Liver (tissue), 9 donors: ENCODE data around the gene KCTD2. TPM values are rescaled to one million over a fixed set of nuclear protein-coding genes. Genes with fewer than 3 reads are reported as not detected.

Source experiments
- DNase-seq: peaks from one replicate; pipeline ENCODE4 v3.0.0-alpha.2; 2017; ENCODE audit warnings: low spot score
- H3K27ac ChIP-seq, 2 donors: one replicate each; pipeline ENCODE4 v1.7.0; 2013; ENCODE audit warnings: inconsistent platforms in 2 of 2, low read length in 2 of 2, control low read depth in 1 of 2, low read depth in 1 of 2, mild to moderate bottlenecking in 1 of 2
- H3K27me3 ChIP-seq, 4 donors: one replicate each; pipeline versions ENCODE4 v1.6.1 to v1.7.0; 2013; ENCODE audit warnings: low read length in 3 of 4, inconsistent platforms in 1 of 4, mild to moderate bottlenecking in 1 of 4, moderate library complexity in 1 of 4; ENCODE audit not compliant: control insufficient read depth in 4 of 4, insufficient read depth in 4 of 4
- H3K36me3 ChIP-seq, 4 donors: one replicate each; pipeline versions ENCODE4 v1.6.1 to v1.7.0; 2013; ENCODE audit warnings: low read length in 3 of 4, mild to moderate bottlenecking in 3 of 4, low read depth in 1 of 4, moderate library complexity in 1 of 4; ENCODE audit not compliant: control insufficient read depth in 4 of 4, insufficient read depth in 3 of 4
- H3K4me1 ChIP-seq, 4 donors: one replicate each; pipeline versions ENCODE4 v1.6.1 to v1.7.0; 2013; ENCODE audit warnings: low read length in 3 of 4, mild to moderate bottlenecking in 3 of 4, moderate library complexity in 1 of 4; ENCODE audit not compliant: control insufficient read depth in 4 of 4, insufficient read depth in 4 of 4
- H3K4me3 ChIP-seq, 3 donors: one replicate each; pipeline versions ENCODE4 v1.6.1 to v1.7.0; 2013; ENCODE audit warnings: low read length in 3 of 3, control low read depth in 1 of 3, low read depth in 1 of 3, mild to moderate bottlenecking in 1 of 3
- H3K9ac ChIP-seq, 2 donors: one replicate each; pipeline ENCODE4 v1.7.0; 2013; ENCODE audit warnings: low read length in 2 of 2, mild to moderate bottlenecking in 2 of 2, moderate library complexity in 2 of 2, control low read depth in 1 of 2, low read depth in 1 of 2
- H3K9me3 ChIP-seq, 4 donors: one replicate each; pipeline versions ENCODE4 v1.6.1 to v1.7.0; 2013; ENCODE audit warnings: low read length in 3 of 4; ENCODE audit not compliant: control insufficient read depth in 4 of 4
- EGR1 ChIP-seq, 2 donors: IDR thresholded peaks; 2 replicates each; pipeline ENCODE4 v1.6.1; 2016 to 2018; ENCODE audit warnings: antibody characterized with exemption in 2 of 2, low read depth in 2 of 2
- HNF4A ChIP-seq, 2 donors: conservative IDR thresholded peaks; 2 replicates each; pipeline ENCODE4 v1.6.1; 2016; ENCODE audit warnings: antibody characterized with exemption in 2 of 2, mild to moderate bottlenecking in 2 of 2
- JUND ChIP-seq, 2 donors: IDR thresholded peaks; 2 replicates each; pipeline ENCODE4 v1.6.1; 2016; ENCODE audit warnings: antibody characterized with exemption in 2 of 2
- NR2F2 ChIP-seq: IDR thresholded peaks from 2 replicates; pipeline ENCODE4 v1.6.1; 2016; ENCODE audit warnings: antibody characterized with exemption
- SP1 ChIP-seq: IDR thresholded peaks from 2 replicates; pipeline ENCODE4 v1.6.1; 2018; ENCODE audit warnings: antibody characterized with exemption, mild to moderate bottlenecking
- WGBS: extraction: QIAGEN DNeasy Blood & Tissue Kit; methylation state at CpG from one replicate; pipeline ENCODE4 v1.1.7; 2013; 5-methylcytosine and 5-hydroxymethylcytosine counted together
- polyA plus RNA-seq, 2 donors: library from polyadenylated mRNA; stranded (reverse) in 1 of 2; unstranded in 1 of 2; fragments of 200-250 nt in 1 of 2; fragments of >200 nt in 1 of 2; fragmentation: Nextera tagmentation in 1 of 2; extraction: Ambion mirVana in 1 of 2; gene quantifications; one replicate each; pipeline versions ENCODE4 v1.2.1 to v1.2.3, GENCODE V29; 2013 to 2015
- total RNA-seq, 2 donors: library from RNA; depleted of rRNA; stranded (reverse); fragments of >200 nt; gene quantifications; one replicate each; pipeline ENCODE4 v1.2.3, GENCODE V29; 2014
- TF ChIP-seq, protein P1 (sequence below): IDR thresholded peaks from 2 replicates; pipeline ENCODE4 v1.6.1; 2016; ENCODE audit warnings: antibody characterized with exemption
- TF ChIP-seq, protein P2 (sequence below): IDR thresholded peaks from 2 replicates; pipeline ENCODE4 v1.6.1; 2016; ENCODE audit warnings: antibody characterized with exemption
- TF ChIP-seq, protein P3 (sequence below): IDR thresholded peaks from 2 replicates; pipeline ENCODE4 v1.6.1; 2016; ENCODE audit warnings: antibody characterized with exemption, mild to moderate bottlenecking
- donor health status: healthy.
- donor health status: healthy.
- donor health status: healthy.
- donor health status: healthy.
- donor health status: healthy.

Gene KCTD2
- total and polyA plus RNA-seq, 4 donors = 2.4 to 8.2 (median 6.4) TPM

DNA sequence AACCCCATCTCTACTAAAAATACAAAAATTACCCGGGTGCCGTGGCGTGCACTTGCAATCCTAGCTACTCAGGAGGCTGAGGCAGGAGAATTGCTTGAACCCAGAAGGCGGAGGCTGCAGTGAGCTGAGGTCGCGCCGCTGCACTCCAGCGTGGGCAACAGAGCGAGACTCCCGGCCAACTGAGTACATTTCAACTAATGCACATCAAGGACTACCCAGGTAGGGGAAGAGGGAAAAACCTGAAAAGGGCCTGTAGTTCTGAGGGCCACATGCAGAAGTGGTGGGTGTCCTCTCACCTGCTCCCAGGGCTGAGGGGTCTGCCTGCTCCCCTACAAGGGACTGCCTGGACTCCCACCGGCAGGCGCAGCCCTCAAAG lies 40.1 kb downstream of the KCTD2 start:
- H3K27ac ChIP-seq = peak overlapping the region; percentile 30 to 65
- no peak overlapping the region for H3K9ac ChIP-seq
- no peaks in the 10 kb centered on the region for H3K9me3 ChIP-seq
- peak overlapping the region in 1 of 3 donors; percentile 37 for H3K4me3 ChIP-seq
- peaks cover 31 to 58% (median 42%) of the 10 kb centered on the region in 4 donors for H3K4me1 ChIP-seq
- 68% methylated on average over 12 of the region's 12 CpGs for WGBS
- H3K36me3 ChIP-seq = no peaks in the 10 kb centered on the region
- DNase-seq = no peak
- no peaks in the 10 kb centered on the region for H3K27me3 ChIP-seq
- TF ChIP-seq EGR1 (IDR thresholded peaks at IDR 0.05; ENCODE audit: low read depth in 2 of 2) (no peak), HNF4A (conservative IDR thresholded peaks at IDR 0.05) (no peak), JUND (IDR thresholded peaks at IDR 0.05) (no peak)
- TF ChIP-seq, protein P1, sequence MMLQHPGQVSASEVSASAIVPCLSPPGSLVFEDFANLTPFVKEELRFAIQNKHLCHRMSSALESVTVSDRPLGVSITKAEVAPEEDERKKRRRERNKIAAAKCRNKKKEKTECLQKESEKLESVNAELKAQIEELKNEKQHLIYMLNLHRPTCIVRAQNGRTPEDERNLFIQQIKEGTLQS = no peak
- TF ChIP-seq, protein P2, sequence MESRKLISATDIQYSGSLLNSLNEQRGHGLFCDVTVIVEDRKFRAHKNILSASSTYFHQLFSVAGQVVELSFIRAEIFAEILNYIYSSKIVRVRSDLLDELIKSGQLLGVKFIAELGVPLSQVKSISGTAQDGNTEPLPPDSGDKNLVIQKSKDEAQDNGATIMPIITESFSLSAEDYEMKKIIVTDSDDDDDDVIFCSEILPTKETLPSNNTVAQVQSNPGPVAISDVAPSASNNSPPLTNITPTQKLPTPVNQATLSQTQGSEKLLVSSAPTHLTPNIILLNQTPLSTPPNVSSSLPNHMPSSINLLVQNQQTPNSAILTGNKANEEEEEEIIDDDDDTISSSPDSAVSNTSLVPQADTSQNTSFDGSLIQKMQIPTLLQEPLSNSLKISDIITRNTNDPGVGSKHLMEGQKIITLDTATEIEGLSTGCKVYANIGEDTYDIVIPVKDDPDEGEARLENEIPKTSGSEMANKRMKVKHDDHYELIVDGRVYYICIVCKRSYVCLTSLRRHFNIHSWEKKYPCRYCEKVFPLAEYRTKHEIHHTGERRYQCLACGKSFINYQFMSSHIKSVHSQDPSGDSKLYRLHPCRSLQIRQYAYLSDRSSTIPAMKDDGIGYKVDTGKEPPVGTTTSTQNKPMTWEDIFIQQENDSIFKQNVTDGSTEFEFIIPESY = no peak

DNA sequence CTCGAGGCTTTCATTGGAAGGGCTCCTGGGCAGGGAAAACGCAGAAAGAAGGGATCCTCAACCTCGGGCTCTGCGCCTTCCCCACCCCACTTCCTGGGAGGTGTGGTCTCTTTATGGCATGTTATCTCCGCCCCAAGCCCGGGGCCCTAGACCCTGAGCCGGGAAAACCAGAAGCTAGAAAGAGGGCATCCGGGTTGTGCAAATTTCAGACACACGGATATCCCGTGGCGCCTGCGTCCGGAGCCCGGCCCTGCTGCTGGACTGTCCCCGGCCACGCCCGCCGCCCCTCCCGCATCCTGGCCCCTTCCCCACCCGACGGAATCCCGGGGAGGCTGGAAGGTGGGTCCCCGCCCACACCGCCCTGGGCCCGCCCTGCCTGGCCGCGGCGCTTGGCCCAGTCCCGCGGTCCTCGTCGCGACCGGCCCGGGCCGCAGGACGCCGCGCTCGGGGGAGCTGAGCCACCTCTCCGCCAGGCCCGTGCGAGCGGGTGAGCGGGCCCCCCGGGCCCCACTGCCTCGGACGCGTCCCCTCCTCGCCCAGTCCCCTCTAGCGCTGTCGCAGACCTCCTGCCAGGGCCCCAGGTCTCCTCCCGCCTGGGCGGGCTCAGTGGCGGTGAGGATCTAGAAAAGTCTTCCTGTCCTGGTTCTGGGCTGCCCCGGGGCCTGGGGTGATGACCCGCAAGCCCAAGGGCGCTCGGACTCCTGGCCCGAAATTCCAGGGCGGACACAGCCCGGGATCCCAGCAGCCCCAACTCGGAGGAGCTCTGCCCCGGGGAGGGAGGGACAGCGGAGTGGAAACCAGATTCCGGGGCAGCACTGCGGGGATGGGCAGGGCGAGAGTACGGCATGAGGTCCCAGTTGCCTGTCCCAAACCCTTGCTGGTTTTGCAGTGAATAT lies 40.8 kb downstream of the KCTD2 start, which contains the start of gene SLC16A5:
Gene SLC16A5 (plus strand): TSS at position 397 of the 896 bp plus-strand sequence. CDS start 5,683 bp downstream, outside the sequence.
- Histone ChIP-seq H3K9ac (no peak within 1 kb of the TSS), H3K4me1 (peaks cover 31 to 58% (median 43%) of the 10 kb centered on the region in 4 donors), H3K27me3 (no peaks in the 10 kb centered on the region), H3K36me3 (no peaks in the 10 kb centered on the region), H3K9me3 (no peaks in the 10 kb centered on the region), H3K27ac (peak within 1 kb of the TSS; percentile 30 to 65), H3K4me3 (peak within 1 kb of the TSS in 1 of 3 donors; percentile 37)
- DNase-seq = peak; percentile 76
- 49% methylated on average over 69 of the region's 69 CpGs for WGBS
- TF ChIP-seq, protein P3, sequence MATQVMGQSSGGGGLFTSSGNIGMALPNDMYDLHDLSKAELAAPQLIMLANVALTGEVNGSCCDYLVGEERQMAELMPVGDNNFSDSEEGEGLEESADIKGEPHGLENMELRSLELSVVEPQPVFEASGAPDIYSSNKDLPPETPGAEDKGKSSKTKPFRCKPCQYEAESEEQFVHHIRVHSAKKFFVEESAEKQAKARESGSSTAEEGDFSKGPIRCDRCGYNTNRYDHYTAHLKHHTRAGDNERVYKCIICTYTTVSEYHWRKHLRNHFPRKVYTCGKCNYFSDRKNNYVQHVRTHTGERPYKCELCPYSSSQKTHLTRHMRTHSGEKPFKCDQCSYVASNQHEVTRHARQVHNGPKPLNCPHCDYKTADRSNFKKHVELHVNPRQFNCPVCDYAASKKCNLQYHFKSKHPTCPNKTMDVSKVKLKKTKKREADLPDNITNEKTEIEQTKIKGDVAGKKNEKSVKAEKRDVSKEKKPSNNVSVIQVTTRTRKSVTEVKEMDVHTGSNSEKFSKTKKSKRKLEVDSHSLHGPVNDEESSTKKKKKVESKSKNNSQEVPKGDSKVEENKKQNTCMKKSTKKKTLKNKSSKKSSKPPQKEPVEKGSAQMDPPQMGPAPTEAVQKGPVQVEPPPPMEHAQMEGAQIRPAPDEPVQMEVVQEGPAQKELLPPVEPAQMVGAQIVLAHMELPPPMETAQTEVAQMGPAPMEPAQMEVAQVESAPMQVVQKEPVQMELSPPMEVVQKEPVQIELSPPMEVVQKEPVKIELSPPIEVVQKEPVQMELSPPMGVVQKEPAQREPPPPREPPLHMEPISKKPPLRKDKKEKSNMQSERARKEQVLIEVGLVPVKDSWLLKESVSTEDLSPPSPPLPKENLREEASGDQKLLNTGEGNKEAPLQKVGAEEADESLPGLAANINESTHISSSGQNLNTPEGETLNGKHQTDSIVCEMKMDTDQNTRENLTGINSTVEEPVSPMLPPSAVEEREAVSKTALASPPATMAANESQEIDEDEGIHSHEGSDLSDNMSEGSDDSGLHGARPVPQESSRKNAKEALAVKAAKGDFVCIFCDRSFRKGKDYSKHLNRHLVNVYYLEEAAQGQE = no peak
- TF ChIP-seq NR2F2 (peak; percentile 81), SP1 (peak; percentile 41)
